ENCODE measurements around the gene MTREX. TPM values are rescaled to one million over a fixed set of nuclear protein-coding genes. Genes with fewer than 3 reads are reported as not detected.

The MTREX gene
- total RNA-seq = 66.0 and 69.2 TPM in 2 replicates
- polyA plus RNA-seq = 19.0 and 27.1 TPM in 2 replicates

DNA sequence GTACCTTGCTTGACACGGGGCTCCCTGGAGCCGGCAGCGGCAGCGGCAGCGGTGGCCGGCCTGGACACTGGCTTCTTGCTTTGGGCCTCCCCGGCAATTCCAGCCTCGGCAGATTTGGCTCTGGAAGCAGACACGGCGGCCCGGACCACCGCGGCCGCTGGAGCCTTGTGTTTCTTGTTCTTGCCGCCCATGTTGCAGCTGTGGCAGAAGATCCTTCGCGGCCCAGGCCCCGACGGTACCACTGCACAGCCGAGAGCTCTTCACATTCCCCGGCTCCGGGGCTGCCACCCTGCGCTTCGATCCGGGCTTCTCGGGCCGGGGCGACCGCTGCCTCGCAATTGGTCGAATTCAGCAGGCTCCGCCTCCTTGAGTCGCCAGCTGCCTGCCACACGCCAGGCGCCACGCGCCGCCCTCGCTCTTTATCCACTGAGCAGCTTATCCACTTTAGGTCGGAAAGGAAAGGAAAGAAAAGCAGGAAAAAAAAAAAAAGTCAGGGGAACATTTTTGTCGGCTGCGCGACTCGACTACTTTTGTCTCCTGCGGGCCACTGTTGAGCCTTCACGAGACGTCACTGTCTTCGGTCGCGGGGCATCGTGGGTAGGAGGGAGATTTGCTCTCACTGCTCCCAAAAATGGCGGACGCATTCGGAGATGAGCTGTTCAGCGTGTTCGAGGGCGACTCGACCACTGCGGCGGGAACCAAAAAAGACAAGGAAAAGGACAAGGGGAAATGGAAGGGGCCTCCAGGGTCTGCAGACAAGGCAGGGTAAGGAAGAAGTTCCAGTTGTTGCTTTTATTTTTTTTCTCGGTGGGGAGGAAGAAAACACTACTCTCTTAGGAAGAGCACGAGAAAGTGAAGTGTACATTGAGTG, at the start of gene MTREX, which contains the start of gene DHX29:
Gene MTREX (plus strand): TSS at position 607 of the 871 bp plus-strand sequence. CDS start 25 bp downstream, at position 632.
Gene DHX29 (minus strand): TSS at position 312 of the 871 bp plus-strand sequence. CDS start 121 bp downstream, at position 191.
- Histone ChIP-seq H3K4me3 (peak within 1 kb of the TSS; percentile 68), H3K9me3 (ENCODE audit: low read depth) (no peaks in the 10 kb centered on the region), H3K27ac (peak within 1 kb of the TSS; percentile 91), H3K9me2 (replicated peaks; ENCODE audit: insufficient read depth) (no peaks in the 10 kb centered on the region), H3K79me2 (peaks cover 90% of the 10 kb centered on the region), H3K4me2 (peak within 1 kb of the TSS; percentile 82), H2AFZ (peak within 1 kb of the TSS; percentile 77), H4K20me1 (ENCODE audit: insufficient read depth, poor library complexity, severe bottlenecking) (peaks cover 9% of the 10 kb centered on the region), H3K27me3 (no peaks in the 10 kb centered on the region), H3K4me1 (ENCODE audit: insufficient read depth) (peaks cover 28% of the 10 kb centered on the region), H3K36me3 (replicated peaks; ENCODE audit: insufficient read depth, low read depth) (no peaks in the 10 kb centered on the region)
- TF ChIP-seq EZH2phosphoT487 (IDR thresholded peaks at IDR 0.05; ENCODE audit: low read depth, severe bottlenecking, unreplicated experiment) (no peak), EZH2 (IDR thresholded peaks at IDR 0.05; ENCODE audit: borderline replicate concordance) (no peak)
- TF ChIP-seq, protein P1, sequence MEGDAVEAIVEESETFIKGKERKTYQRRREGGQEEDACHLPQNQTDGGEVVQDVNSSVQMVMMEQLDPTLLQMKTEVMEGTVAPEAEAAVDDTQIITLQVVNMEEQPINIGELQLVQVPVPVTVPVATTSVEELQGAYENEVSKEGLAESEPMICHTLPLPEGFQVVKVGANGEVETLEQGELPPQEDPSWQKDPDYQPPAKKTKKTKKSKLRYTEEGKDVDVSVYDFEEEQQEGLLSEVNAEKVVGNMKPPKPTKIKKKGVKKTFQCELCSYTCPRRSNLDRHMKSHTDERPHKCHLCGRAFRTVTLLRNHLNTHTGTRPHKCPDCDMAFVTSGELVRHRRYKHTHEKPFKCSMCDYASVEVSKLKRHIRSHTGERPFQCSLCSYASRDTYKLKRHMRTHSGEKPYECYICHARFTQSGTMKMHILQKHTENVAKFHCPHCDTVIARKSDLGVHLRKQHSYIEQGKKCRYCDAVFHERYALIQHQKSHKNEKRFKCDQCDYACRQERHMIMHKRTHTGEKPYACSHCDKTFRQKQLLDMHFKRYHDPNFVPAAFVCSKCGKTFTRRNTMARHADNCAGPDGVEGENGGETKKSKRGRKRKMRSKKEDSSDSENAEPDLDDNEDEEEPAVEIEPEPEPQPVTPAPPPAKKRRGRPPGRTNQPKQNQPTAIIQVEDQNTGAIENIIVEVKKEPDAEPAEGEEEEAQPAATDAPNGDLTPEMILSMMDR (IDR thresholded peaks at IDR 0.05; ENCODE audit: poor library complexity) = no peak
- WGBS (ENCODE audit: low lambda C conversion rate, missing lambda C conversion rate) = under 1% methylated on average over 61 of the region's 62 CpGs
- peak; percentile 94 for DNase-seq (ENCODE audit: low spot score)

DNA sequence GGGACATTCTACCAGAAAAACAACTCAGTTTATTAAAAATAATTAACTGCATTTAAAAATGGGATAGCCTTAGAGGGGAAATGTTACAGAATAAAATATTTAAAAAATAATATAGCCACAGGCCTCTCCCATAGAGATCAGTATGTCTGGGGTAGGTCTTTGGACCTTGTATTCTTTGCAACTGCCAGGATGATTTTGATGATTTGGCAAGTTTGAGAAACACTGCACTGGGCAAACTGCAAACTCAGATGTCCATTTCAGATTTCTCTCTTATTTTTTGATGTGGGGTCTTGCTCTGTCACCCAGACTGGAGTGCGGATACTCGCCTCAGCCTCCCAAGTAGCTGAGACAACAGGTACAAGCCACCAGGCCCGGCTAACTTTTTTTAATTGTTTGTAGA, 49.5 kb upstream of the MTREX start:
- Histone ChIP-seq H3K4me3 (no peak overlapping the region), H4K20me1 (ENCODE audit: insufficient read depth, poor library complexity, severe bottlenecking) (no peaks in the 10 kb centered on the region), H2AFZ (no peak overlapping the region), H3K4me2 (no peak overlapping the region), H3K27me3 (no peaks in the 10 kb centered on the region), H3K9me2 (replicated peaks; ENCODE audit: insufficient read depth) (no peaks in the 10 kb centered on the region), H3K4me1 (ENCODE audit: insufficient read depth) (no peaks in the 10 kb centered on the region), H3K79me2 (no peaks in the 10 kb centered on the region), H3K9me3 (ENCODE audit: low read depth) (no peaks in the 10 kb centered on the region), H3K36me3 (replicated peaks; ENCODE audit: insufficient read depth, low read depth) (no peaks in the 10 kb centered on the region), H3K27ac (no peak overlapping the region)
- 98% methylated on average over 3 of the region's 3 CpGs for WGBS (ENCODE audit: low lambda C conversion rate, missing lambda C conversion rate)
- TF ChIP-seq, protein P1 (IDR thresholded peaks at IDR 0.05; ENCODE audit: poor library complexity) = no peak
- TF ChIP-seq EZH2phosphoT487 (IDR thresholded peaks at IDR 0.05; ENCODE audit: low read depth, severe bottlenecking, unreplicated experiment) (no peak), EZH2 (IDR thresholded peaks at IDR 0.05; ENCODE audit: borderline replicate concordance) (no peak)
- DNase-seq (ENCODE audit: low spot score) = no peak

DNA sequence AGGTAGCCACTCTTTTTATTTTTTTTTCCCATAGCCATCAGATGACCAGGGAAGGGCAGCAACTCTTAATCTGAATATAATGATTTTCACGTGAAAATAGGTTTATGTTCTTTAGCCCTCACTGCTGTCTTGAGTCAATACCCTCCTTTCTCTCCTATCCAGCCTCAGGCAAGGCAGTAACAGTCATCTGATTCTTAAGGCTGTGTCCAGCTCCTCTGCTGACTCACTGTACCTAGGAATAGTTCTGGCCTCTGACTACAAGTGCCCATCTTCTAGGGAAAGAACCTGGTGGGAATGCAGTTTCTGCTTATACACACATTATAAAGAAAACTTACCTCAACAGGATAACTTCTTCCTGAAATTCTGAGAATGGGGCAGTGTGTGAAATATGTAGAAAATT, 31.0 kb upstream of the MTREX start:
- 93% methylated on average over 1 of the region's 1 CpG for WGBS (ENCODE audit: low lambda C conversion rate, missing lambda C conversion rate)
- no peak overlapping the region for H3K27ac ChIP-seq
- no peaks in the 10 kb centered on the region for H3K79me2 ChIP-seq
- no peak overlapping the region for H2AFZ ChIP-seq
- TF ChIP-seq EZH2phosphoT487 (IDR thresholded peaks at IDR 0.05; ENCODE audit: low read depth, severe bottlenecking, unreplicated experiment) (no peak), EZH2 (IDR thresholded peaks at IDR 0.05; ENCODE audit: borderline replicate concordance) (no peak)
- TF ChIP-seq, protein P1 (IDR thresholded peaks at IDR 0.05; ENCODE audit: poor library complexity) = no peak
- no peaks in the 10 kb centered on the region for H3K4me1 ChIP-seq (ENCODE audit: insufficient read depth)
- H3K4me3 ChIP-seq = no peak overlapping the region
- no peaks in the 10 kb centered on the region for H3K27me3 ChIP-seq
- H3K4me2 ChIP-seq = no peak overlapping the region
- no peaks in the 10 kb centered on the region for H3K36me3 ChIP-seq (replicated peaks; ENCODE audit: insufficient read depth, low read depth)
- H3K9me2 ChIP-seq (replicated peaks; ENCODE audit: insufficient read depth) = no peaks in the 10 kb centered on the region
- DNase-seq (ENCODE audit: low spot score) = no peak
- H3K9me3 ChIP-seq (ENCODE audit: low read depth) = no peaks in the 10 kb centered on the region
- no peaks in the 10 kb centered on the region for H4K20me1 ChIP-seq (ENCODE audit: insufficient read depth, poor library complexity, severe bottlenecking)

Measured in hepatocyte (in vitro differentiated cells).